Activated CD4-positive, alpha-beta T cell treated with anti-CD3 and anti-CD28 coated beads for 4 hours (primary cell): ENCODE measurements around the gene TNIK.
"Not testable (repeated sequence)": the region's sequence is repeated elsewhere in the genome, so short reads cannot be mapped to it uniquely, and the experiment has no call there.

ENCODE experiments used
- DNase-seq, 2 donors: peaks; one replicate each; pipeline ENCODE4 v3.0.0-alpha.2; 2020

Gene TNIK

DNA sequence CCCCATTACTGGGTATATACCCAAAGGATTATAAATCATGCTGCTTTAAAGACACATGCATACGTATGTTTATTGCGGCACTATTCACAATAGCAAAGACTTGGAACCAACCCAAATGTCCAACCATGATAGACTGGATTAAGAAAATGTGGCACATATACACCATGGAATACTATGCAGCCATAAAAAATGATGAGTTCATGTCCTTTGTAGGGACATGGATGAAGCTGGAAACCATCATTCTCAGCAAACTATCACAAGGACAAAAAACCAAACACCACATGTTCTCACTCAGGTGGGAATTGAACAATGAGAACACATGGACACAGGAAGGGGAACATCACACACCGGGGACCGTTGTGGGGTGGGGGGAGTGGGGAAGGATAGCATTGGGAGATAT, 155.7 kb downstream of the TNIK start:
- DNase-seq, result not testable (repeated sequence)

- DNase-seq, result not testable (repeated sequence)
Observed at GRCh38 chr3:171304017-171304416, 156.2 kb downstream of the TNIK start.

DNA sequence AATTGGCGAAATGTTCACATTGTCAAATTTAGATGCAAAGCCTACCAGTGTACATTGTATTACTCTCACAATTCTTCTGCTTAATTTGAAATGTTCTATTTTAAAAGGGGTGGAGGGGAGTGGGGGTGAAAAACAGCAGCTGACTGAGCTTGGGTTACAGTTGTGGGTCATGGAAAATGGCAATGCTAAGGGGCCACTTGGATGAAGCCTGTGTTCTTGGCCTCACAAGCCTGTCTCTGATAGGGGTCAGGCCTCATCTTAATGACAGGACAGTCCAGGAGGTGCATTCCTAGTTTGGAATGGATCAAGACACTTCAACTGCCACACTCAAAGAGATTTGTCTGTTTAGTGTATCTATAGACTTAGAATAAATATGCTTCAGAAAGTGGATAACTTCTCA, 158.2 kb downstream of the TNIK start:
- no peak for DNase-seq

DNA sequence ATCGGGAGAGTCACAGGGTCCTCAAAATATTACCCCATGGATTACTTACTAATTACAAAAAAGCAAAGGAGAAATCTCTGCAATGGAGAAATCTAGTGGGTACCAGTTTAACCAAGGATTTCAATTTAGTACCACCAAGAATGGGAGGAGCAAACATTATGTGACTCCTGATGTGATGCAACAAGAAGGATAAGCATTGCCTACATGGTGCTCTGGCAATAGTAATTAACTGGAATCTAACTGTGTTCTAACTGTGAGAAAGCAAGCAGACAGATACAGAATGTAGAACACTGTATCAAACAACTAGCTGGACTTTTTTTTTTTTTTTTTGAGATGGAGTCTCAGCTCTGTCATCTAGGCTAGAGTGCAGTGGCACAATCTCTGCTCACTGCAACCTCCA, 159.2 kb downstream of the TNIK start:
- no peak for DNase-seq

- DNase-seq, result no peak
Observed at GRCh38 chr3:171297951-171298350, 162.3 kb downstream of the TNIK start.

DNA sequence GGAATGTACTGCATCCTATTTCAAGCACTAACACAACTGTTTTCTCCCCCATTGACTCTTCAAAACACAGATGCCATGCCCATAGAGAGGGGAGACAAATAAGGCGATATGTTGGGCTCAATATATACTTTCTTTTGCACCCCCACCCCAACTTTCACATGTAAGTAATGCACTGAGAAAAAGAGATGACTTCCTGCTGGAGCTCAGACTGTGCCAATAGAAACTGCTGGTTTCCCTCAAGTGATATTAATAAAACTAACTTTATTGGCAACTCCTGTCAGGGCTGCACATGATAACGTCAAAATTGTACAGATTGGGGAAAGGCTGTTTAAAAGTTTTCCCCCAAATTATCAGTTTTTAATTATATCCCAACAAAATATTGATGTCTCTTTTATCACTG, 163.0 kb downstream of the TNIK start:
- DNase-seq, result no peak

DNA sequence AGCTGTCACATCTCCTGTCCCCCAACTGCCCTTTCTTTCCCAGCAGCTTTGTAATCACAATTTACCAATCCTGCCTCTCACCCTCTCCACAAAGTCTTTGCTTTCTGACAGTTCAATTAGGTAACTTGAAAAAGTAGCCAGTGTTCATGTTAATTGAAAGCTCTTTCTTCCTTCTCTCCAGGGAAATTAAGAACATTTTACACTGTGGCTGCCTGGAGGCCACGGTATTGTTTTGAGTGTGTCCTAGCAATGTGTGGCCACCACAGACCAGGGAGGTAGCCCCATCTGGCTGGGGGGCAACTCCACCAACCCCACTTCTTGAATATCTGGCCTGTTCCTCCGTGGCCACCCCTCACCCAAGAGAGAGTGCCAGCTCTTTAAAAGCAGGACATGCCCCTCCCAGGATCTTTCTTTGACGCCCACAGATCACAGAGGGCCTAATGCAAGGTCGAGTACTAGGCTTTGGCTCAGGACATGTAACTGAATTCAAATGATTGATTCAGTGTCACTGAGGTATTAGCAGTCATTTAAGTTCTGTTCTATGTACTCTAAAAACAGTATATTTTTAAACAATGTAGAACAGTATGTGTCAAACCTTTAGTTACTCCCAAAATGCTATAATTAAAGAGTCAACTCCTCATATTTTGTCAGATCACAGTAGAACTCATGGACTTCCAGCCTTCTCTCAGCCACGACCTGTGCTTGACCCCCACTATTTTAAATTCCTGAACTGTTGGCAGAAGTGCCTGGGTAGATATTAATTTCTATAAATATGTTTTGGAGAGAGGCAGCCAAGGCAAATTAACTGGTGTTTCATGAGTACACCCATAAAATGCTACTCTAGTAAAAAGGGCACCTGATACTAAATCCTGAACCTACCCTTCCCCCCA, 164.5 kb downstream of the TNIK start:
- DNase-seq, result no peak

DNA sequence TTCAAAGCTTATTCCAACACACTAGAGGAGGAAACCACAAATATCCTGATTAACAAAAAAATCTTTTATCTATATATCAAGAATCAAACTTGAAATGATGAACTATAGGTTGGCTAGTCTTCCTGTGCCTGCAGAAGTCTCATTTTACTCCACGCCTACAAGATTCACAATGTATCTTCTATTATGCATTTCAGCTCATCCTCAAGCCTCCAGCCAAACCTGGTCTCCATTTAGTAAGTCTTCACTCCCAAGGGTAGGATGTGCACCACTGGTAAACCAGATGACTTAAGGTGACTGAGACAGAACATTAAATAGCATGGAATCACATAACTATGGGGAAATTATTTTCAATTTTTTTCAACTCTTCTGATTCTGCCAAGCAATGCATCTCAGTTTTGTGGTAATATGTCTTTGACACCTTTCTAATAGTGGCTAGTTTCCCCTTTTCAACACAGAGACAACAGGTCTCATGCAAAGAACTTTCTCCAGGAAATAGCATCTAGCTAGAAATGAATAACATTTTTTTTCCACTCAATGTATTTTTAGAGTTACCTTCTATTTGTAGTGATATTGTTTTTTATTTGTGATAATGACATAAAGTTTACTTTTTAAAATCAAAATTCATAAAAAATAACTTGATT, 166.9 kb downstream of the TNIK start:
- no peak for DNase-seq

DNA sequence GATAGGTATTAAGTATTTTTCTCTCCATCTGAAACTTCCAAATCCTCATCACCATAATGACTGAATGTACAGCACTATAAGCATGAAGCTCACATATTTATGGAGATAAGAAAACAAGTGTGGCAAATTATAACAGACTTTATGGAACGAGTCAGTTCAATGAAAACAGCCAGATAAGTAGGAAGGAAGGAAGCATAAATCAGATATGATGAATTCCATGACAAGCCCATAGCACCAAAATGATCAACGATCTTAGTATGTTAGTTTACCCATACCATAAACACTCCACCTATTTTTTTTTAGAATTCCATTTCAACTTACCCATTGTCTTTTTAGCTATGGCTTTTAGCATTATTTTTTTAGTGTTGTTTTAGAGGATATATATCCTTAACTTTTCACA, 169.5 kb downstream of the TNIK start:
- no peak for DNase-seq

- no peak for DNase-seq
Observed at GRCh38 chr3:171289291-171289690, 170.9 kb downstream of the TNIK start.

GRCh38 chr3:171287761-171288160, 172.4 kb downstream of the TNIK start:
- not testable (repeated sequence) for DNase-seq

DNA sequence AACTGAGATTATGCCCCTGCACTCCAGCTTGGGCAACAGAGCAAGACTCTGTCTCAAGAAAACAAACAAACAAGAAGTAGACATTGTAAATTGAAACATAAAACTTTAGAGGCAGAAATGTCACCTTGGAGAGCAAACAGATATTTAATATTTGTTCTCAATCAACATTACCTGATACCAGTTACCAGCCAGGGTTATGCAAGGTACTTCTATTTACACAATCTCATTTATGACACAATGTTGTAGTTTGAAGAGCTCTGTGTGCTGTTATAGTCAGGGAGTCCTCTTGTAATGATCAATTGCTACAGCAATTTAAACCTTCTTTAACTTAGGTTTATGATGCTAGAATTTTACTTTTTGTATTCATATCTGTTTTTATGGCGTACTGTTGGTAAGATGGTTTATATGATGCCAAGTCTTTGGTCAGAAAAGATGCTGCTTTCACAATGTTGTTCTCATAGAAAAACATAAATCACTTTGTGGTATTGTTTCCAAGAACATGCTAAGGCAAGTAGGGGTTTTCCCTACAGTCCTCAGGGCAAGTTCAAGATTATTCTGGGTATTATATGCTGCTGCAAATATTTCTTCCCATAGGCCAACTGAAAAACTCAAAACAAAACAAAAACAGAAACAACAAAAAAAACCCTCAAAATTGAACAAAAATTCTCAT, 173.5 kb downstream of the TNIK start:
- no peak for DNase-seq

GRCh38 chr3:171285287-171285686, 174.9 kb downstream of the TNIK start:
- DNase-seq, result no peak

DNA sequence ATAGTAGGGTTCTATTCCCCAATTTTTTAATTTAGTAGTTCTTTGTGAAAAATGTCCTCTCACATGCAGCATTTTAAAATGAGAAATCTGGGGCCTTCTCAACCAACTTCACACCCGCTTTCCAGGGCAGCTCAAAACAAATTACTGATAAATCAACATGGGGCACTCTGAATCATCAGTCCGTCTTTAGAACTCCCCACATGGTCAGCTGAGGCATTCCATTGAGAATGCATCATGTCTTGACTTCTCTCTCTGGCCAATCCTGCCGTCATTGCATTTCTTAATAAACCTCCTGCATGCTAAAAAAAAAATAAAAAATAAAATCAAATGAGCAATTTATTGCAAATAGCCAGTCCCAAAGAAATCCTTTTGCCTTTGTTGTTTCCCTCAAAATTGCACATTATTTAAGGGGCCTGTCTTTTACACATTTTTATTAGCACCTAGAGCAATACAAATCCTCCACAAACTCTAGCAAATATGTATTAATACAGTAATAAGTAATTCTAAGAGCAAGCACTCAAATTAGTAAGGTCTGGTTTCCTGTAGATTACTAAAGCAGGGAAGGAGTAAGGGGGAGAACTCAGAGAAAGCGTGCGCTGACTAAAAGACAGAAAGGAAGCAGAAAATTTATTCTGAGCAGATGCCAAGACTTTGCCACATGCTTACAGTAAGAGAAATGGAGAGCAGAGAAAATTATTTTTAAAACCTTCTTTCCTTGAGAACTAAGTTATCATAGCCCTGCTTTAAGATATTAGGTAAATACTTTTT, 175.7 kb downstream of the TNIK start:
- DNase-seq, result no peak

GRCh38 chr3:171283848-171284222, 176.4 kb downstream of the TNIK start:
- no peak for DNase-seq

DNA sequence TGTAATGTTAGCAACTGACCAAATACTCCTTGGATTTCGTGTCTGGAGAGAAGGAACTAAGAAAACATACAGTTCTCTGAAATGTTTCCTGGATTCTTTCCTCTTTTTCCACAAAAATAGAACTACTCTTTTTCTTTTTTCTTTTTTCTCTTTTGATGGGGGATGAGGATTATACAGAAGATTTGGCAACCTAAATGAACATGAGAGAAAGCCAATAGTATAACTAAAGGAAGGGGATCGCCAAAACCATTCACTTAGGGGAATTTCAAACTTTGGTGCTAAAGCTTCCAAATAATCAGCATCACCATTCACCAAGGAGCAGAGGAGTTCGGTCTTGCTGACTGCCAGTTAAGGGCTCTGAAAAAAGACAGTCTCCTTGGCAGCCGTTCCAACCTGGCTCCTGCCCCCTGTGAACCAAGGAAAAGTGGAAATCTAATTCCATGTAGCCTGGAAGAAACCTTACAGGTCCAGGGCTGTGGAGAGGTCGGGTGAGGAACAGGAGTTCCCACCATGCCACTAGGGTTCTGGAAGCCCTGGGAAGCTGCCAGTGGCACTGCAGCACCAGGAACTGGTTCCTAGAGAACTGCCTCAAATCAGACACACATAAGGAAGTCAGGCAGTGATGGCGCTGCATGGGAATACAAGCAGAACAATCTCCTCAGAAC, 176.9 kb downstream of the TNIK start:
- DNase-seq, result no peak

- DNase-seq, result no peak
Observed at GRCh38 chr3:171282041-171282440, 178.2 kb downstream of the TNIK start.

GRCh38 chr3:171281256-171281992, 178.8 kb downstream of the TNIK start:
- DNase-seq, result no peak

GRCh38 chr3:171279972-171280371, 180.2 kb downstream of the TNIK start:
- DNase-seq, result no peak

DNA sequence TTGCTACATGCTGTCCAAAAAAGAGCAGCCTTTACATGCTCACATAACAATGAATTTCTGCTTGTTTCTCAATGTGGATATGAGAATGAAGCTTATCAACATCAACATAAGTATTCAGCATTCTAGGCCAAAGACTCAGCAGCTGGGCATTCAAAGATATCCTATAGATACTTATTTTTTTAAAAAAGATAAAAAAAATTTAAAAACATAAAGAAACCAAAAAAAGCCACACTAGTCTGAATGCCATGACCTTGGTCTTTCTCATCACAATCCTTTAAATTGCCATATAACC, 182.0 kb downstream of the TNIK start:
- no peak for DNase-seq

DNA sequence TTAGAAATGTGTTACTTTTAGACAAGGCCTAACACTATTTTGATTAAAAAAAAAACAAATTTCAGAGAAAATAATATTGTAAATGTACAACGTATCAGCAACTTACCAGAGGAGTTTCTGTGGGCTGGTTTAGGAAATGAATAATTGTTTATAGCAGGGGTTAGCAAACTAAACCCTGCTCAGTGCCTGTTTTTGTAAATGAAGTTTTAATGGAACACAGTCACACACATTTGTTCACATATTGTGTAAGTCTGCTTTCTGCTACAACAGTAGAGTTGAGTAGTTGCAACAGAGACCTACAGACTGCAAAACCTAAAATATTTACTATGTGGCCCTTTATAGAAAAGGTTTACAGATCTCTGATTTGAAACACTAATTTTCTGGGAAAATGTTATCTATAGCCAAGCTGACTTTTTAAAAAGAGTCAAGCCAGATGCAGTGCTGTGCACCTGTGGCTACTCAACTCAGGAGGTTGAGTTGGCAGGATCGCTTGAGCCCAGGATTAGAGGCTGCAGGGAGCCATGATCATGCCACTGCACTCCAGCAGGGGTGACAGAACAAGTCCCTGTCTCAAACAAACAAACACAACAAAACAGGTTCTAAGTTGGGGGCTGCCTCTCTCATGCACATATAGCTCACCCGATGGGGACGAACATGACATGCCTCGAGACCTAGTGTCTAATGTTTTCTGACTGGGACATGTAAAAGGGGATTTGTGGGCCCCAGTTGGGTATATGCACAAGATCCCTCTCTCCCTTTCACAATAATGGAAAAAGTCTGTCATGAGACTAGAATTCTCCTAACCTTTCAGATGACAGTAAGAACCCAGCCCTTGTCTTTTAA, 182.5 kb downstream of the TNIK start:
- no peak for DNase-seq
